Raji (cell line): ENCODE measurements around the gene OGFR.

ENCODE experiments used
- POLR2A ChIP-seq: IDR thresholded peaks from 2 replicates; pipeline ENCODE4 v1.6.1; 2011; ENCODE audit warnings: low read depth, low read length, control low read depth; ENCODE audit not compliant: insufficient read depth

Gene OGFR

DNA sequence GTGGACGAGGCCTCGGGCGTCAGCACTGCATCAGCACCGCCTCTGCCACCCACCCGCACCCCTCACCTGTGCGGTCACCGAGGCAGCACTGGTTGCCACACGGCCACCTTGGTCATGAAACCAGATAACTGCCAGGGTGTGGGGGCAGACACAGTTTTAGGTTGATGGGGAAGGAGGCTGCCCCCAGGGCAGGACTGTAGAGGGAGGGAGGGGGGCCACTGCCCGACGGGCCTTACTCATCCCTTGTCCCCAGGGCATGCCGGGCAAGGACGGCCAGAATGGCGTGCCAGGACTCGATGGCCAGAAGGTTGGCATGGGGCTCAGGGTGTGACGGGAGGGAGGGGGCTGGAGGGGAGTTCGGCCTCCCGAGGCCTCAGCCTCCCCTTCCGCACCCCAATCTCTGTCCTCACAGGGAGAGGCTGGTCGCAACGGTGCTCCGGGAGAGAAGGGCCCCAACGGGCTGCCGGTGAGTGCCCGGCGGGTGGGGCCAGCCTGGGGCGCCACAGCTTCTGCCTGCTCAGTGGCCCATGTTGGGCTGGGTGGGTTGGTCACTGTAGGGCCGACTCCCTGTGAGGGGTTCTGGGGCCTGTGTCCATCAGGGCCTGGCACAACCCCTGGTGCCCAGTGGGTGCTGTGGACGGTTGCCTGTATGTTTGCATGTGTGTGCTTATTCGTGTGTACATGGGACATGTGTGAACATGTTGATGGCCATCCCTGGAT, 24.0 kb downstream of the OGFR start:
- no peak for TF ChIP-seq POLR2A

DNA sequence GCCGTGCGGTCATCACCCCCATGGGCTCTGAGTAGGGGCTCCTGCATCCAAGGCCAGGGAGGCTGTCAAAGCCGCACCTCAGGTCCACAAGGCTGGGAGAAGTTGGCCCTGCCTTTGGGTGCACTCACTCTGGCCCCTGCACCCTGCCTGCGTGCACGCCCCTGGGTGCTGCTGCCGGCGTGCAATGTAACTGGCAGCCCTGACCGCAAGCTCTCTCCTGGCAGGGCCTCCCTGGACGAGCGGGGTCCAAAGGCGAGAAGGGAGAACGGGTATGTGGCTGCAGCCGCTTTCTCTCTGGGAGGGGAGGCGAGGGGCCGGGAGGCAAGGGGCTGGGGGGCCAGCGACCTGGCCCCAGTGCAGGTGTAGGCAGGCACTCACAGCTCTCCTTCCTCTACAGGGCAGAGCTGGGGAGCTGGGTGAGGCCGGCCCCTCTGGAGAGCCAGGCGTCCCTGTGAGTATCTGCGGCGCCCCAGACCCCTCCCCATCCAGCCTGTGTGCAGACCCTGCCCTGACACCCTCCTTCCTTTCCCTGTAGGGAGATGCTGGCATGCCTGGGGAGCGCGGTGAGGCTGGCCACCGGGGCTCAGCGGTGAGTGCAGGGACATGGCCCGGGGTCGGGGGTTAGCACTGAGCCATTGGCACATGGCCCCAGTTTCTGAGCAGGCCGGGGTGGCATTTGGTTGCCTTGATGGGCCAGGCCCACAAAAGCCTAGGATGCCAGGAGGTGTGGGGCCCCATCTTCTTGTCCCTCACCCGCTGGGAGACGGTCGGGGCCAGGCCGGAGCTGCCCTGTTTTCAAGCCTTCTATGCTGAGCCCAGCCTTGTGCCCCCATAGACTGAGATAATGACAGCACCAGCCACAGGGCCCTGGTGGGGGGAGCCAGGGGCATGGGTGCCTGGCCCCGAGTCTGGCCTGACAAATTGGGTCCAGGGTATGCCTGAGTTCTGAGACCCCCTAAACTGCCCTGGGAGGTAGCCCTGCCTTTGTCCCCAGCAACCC, 24.9 kb downstream of the OGFR start:
- no peak for TF ChIP-seq POLR2A

DNA sequence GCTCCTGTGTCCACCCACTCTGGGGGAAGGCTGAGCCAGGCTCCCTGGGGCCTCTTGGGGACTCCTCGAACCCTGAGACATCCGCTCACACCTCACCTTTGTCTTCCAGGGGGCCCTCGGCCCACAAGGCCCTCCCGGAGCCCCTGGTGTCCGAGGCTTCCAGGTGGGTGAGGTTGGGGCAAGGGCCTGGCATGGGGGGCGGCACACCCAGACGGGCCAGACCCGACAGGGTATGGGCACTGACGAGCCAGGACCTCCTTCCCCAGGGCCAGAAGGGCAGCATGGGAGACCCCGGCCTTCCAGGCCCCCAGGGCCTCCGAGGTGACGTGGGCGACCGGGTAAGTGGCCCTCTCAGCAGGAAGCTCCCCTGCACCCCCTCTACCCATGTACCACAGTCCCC, 25.6 kb downstream of the OGFR start:
- TF ChIP-seq POLR2A: no peak

DNA sequence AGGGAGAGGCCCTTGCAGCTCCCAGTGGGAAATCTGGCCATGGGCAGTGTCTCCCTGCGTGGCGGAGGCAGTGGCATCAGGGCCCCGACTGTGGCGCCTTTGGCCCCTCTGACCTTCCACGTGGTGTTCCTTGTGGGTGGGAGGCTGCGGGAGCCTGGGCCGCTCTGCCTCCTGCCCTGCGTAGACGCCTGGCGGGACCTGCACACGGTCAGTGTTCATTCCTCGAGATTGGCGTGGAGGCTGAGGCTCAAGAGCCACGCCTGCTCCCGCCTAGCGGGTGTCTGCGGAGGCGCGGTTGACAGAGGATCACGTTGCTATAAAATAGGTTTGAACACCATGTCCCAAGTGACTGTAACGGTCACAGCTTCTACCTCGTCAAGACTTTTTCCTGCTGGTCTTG, 26.2 kb downstream of the OGFR start:
- TF ChIP-seq POLR2A: no peak

DNA sequence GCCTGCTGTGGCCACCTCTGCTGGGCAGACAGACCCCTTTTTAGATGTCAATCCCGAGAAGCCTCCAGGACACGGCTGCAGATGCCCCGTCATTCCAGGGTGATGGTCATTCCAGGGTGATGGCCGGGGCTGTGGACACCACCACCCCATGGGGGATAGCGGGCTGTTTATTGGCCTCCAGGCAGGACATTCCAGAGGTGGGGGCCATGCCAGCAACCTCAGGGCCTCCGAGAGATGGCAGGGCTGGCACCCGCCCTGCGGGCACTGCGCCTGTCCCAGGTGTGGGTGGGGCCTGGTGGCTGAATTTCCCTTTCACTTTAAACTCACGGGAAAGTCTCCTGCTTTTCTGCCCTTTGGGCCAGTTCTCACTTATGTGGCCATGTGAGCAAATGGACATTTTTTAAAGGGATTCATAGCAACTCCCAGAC, 26.7 kb downstream of the OGFR start:
- TF ChIP-seq POLR2A: no peak

DNA sequence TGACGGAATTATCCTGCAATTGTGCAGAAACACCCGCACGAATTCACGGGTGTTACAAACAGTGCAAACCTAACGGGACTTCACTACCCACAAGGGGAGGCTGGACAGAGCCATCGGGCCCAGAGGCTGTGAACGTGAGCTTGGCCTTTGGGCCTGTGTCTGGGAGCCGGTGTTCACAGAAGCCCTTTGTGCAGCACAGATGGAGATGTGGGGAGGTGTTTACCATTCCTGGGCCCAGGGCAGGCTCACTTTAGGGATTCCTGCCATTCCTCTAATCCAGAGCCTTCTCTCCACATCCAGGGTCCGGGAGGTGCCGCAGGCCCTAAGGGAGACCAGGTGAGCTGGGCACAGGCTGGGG, 27.2 kb downstream of the OGFR start:
- no peak for TF ChIP-seq POLR2A

DNA sequence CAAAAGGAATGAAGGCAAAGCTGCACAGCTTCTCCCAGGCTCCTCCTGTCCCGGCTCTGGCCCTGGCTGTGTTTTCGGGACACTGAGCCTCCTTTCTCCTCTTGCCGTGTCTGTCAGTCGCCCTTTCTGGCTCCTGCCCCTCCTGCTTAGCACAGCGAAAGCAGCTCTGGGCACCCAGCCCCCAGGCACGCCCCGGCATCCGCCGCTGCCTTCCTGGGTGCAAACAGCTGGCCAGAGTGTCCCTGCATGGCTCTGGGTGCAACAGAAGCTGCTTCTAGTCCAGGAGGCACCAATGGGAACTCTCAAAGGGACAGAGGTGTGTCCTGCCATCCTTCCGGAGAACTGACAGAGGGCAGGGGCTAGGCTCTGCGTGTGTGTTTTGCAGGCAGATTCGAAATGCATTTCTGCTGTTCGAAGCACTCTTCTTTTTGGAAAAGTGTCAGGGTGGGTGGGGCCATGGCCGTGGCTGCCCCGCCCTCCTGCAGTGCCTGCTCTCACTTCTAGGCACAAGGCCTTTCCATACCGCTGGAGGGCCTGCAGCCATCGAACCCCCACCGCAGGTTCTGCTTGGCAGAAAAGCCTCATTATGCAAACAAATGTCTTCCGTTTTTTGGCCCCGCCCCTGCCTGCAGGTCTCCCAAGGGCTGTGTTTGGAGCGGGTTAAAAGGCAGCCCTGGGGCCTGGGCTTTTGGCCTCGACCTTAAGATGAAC, 27.7 kb downstream of the OGFR start:
- TF ChIP-seq POLR2A: no peak

DNA sequence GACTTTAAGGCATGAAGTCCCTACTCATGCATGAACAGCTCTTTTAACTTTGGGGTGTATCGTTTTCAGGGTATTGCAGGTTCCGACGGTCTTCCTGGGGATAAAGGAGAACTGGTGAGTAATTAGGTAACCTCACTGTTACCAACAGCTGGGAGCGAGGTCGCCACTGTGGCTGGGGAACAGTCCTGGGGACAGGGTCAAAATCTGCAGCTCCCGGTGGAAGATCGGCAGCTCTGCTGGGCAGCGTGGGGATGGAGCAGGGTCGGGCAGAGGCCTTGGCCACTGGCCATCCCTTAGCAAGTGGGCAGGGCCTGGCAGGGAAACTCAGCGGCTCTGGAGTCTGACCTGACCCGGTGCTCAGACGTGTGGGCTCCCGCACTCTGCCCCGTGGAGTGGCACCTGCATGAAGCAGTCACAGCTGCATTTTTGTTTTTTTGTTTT, 28.3 kb downstream of the OGFR start:
- no peak for TF ChIP-seq POLR2A

DNA sequence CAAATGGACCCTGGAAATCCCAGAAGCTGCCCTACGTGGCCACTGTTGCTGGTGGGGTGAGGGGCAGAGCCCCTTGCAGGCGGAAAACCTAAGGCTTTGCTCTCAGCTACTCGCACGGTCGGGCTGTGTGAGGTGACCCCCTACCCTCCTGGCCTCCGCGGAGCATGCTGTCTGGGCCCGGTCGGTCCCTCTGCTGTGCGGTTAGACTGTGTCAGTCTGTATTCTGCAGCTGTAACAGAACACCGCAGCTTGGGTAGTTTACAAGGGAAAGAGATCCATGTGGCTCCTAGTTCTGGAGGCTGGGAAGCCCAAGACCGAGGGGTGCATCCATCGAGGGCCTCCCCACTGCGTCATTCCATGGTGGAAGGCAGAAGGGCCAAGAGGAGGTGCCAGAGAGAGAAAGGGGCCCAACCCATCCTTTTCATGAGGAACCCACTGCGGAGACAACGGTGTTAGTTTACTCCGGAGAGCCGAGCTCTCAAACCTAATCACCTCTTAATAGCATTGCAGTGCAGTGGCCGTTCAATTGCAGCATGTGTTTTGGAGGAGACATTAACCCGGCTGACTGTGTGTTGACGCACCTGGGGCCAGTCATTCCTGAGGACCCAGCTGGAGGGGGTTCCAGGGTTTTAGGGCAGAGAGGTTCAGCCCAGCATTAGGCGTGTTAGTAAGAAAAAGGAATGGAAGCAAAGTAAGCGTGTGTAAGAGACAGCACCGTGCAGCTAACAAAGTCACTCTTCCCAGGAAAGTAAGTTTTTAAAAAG, 30.5 kb downstream of the OGFR start:
- TF ChIP-seq POLR2A: no peak

DNA sequence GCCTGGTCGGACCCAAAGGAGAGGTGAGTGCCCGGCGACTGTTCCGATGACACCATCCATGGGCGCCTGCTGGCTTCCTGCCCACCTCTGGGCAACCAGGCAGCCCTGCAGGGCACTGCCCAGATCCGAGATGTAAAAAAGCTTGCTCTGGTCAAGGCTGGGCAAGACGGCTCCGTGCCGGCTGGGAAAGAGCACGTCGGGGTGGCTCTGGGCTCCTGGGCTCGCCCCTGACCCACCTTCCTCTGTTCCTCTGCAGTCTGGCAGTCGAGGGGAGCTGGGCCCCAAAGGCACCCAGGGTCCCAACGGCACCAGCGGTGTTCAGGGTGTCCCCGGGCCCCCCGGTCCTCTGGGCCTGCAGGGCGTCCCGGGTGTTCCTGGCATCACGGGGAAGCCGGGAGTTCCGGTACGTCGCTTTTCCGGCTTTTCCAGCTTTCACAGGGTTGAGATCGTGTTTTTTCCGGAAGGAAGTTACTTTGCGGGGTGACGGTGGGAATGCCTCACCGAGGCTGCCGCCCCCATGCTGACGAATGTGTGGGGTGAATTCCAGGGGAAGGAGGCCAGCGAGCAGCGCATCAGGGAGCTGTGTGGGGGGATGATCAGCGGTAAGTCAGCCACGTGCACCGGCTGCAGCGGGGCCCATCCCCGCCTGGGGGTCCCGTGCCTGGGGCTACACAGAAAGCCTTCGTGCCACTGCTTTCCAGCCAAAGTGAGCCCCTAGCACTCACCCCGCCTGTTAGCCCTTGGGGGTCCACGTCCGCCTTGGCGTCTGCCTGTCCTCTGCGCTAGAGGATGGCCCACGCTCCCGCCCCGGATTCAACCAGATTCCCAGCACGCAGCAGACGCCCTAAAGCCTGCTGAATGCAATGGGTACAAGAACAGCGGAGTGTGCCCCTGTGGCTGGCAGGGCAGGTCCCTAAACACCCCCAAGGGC, 31.6 kb downstream of the OGFR start:
- TF ChIP-seq POLR2A: no peak

DNA sequence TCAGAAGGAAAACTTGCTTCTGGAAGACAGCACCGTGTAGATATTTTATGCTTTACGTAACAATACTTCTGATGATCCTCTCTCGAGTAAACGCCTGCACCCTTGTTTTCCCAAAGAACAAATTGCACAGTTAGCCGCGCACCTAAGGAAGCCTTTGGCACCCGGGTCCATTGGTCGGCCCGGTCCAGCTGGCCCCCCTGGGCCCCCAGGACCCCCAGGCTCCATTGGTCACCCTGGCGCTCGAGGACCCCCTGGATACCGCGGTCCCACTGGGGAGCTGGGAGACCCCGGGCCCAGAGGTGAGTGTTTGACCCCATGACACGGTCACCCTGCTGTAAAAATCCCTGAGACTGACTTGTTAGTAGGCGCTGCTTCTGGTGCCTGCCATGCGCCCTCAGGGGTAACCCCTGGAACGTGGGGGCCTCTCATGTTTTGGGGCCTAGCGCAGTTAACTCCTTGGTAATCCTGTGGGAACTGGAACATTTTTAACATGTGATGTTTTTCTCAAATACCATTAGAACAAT, 32.4 kb downstream of the OGFR start:
- no peak for TF ChIP-seq POLR2A

DNA sequence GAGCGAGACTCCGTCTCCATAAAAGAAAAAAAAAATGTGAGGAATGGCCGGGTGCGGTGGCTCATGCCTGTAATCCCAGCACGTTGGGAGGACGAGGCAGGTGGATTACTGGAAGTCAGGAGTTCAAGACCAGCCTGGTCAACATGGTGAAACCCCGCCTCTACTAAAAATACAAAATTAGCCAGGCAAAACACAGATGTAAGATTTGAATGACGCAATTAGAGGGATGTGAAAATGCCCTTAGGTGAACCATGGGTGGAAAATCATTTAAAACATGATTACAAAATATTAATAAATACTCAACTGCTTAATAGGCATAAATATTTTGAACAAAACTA, 33.1 kb downstream of the OGFR start:
- TF ChIP-seq POLR2A: no peak

DNA sequence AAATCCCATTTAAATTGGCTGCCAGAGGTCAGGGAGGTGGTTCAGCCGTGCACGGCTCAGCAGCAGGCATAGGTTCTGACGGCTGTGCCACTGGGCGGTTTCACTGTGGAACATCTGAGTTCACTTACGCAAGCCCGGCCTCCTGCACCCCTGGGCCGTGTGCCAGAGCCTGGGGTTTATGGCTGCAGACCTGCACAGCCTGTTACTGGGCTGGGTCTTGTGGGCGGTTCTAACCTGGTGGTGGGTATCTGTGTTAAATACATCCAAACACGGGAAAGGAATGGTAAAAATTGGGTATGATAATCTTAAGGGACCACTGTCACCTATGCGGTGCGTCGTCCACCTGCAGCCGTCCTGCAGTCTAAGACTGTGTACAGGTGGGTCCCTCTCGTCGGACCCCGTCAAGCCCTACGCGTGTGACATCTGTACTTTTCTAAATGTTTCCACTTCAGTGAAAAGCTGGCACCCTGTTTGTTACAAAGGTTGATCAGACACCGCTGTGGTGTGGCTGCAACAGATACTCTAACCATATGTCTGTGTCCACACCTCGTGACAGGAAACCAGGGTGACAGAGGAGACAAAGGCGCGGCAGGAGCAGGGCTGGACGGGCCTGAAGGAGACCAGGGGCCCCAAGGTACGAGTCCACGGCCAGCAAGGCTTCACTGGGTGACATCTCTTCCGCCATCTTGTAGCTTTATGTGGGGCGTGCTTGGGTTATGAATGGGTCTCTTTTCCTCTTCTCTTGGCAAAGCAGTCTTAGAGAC, 33.7 kb downstream of the OGFR start:
- TF ChIP-seq POLR2A: no peak
